Measurements from ENCODE around the gene TKT.
"Not testable (repeated sequence)": the region's sequence is repeated elsewhere in the genome, so short reads cannot be mapped to it uniquely, and the experiment has no call there.

The TKT gene, protein sequence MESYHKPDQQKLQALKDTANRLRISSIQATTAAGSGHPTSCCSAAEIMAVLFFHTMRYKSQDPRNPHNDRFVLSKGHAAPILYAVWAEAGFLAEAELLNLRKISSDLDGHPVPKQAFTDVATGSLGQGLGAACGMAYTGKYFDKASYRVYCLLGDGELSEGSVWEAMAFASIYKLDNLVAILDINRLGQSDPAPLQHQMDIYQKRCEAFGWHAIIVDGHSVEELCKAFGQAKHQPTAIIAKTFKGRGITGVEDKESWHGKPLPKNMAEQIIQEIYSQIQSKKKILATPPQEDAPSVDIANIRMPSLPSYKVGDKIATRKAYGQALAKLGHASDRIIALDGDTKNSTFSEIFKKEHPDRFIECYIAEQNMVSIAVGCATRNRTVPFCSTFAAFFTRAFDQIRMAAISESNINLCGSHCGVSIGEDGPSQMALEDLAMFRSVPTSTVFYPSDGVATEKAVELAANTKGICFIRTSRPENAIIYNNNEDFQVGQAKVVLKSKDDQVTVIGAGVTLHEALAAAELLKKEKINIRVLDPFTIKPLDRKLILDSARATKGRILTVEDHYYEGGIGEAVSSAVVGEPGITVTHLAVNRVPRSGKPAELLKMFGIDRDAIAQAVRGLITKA

DNA sequence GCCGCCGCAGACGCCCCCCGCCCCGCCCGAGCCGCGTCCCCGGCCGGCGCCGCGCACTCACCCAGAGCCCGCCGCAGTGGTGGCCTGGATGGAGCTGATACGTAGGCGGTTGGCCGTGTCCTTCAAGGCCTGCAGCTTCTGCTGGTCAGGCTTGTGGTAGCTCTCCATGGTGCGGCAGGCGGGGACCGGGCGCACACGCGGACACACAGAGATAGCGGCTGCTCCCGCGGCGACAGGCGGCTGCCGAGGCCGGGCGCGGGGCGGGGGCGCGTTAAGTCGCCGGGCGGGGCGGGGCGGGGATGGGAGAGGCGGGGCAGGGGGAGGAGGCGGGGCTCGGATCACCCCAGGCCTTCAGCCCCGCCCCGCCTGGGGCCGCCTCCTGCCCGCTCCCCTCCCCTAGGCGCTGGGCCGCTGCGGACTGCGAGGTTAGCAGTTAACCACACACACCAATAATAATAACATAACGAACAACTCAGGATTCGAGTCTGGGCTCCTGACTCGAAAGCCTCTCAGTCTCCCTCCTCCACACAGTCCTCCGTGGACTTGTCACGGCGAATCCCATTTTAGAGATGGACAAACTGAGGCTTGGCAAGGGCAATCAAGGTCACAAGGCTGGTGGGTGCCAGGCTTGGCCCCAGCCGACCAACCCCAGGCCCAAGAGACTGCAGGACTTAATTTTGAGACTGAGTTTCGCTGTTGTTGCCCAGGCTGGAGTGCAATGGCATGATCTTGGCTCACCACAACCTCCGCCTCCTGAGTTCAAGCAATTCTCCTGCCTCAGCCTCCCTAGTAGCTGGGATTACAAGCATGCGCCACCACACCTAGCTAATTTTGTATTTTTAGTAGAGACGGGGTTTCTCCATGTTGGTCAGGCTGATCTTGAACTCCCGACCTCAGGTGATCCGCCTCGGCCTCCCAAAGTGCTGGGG is at the start of gene TKT:
Gene TKT (minus strand): TSS at position 248 of the 929 bp plus-strand sequence. CDS start 80 bp downstream, at position 168.
- Histone ChIP-seq H3K4me1 (peaks cover 52% of the 10 kb centered on the region), H3K4me2 (peak within 1 kb of the TSS; percentile 98), H3K9ac (peak within 1 kb of the TSS; percentile 96), H4K20me1 (peaks cover 47% of the 10 kb centered on the region), H3K9me3 (no peaks in the 10 kb centered on the region), H3K4me3 (peak within 1 kb of the TSS; percentile 99), H3K27ac (peak within 1 kb of the TSS; percentile 93), H3K27me3 (no peaks in the 10 kb centered on the region), H3K36me3 (no peaks in the 10 kb centered on the region)
- TF ChIP-seq Cebpa-rat (IDR thresholded peaks at IDR 0.05), result no peak

- no peaks in the 10 kb centered on the region for H3K9me3 ChIP-seq
- H3K9ac ChIP-seq, result no peak overlapping the region
- TF ChIP-seq Cebpa-rat (IDR thresholded peaks at IDR 0.05), result no peak
- no peak overlapping the region for H3K4me2 ChIP-seq
- no peak overlapping the region for H3K27ac ChIP-seq
- peaks cover 81% of the 10 kb centered on the region for H3K36me3 ChIP-seq
- H4K20me1 ChIP-seq, result peaks cover 9% of the 10 kb centered on the region
- no peaks in the 10 kb centered on the region for H3K4me1 ChIP-seq
- no peaks in the 10 kb centered on the region for H3K27me3 ChIP-seq
- no peak overlapping the region for H3K4me3 ChIP-seq
Measured at GRCh38 chr3:53303957-53304356, 48.1 kb upstream of the TKT start.

DNA sequence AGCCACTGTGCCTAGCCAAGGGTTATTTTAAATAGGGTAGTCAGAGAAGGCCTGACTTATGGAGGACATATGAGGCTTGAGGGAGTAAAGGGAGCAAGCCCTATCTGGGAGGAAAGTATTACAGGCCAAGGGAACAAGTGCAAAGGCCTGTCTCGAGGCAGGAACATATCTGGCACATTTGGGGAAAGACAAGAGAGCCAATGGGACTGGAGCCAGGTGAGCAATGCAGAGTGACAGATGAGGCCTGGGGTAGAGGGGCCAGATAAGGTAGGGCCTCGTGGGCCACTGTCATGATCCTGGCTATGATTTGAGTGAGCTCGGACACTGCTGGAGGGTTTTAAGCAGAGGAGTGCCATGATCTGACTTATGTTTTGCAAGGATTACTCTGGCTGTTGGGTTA is 47.7 kb upstream of the TKT start:
- Histone ChIP-seq H3K36me3 (peaks cover 81% of the 10 kb centered on the region), H3K27ac (no peak overlapping the region), H3K4me1 (no peaks in the 10 kb centered on the region)

DNA sequence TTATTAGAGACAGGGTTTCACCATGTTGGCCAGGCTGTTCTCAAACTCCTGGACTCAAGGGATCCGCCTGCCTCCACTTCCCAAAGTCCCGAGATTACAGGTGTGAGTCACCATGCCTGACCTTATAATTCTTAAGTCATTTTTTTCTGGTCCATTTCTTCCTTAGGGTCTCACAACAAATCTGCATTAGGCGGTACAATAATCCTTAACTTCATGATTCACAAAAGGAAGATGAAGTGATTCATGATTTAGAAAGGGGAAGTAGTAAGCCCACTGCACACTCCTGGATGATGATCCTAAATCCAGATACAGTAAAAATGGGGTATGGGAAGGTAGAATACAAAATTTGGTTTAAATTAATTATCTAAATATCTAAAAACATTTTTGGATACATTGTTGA is 45.0 kb upstream of the TKT start:
- Histone ChIP-seq H3K27ac (no peak overlapping the region), H3K9me3 (no peaks in the 10 kb centered on the region), H4K20me1 (peaks cover 9% of the 10 kb centered on the region), H3K36me3 (peaks cover 84% of the 10 kb centered on the region), H3K4me1 (no peaks in the 10 kb centered on the region), H3K4me3 (no peak overlapping the region), H3K4me2 (no peak overlapping the region), H3K9ac (no peak overlapping the region), H3K27me3 (no peaks in the 10 kb centered on the region)
- TF ChIP-seq Cebpa-rat (IDR thresholded peaks at IDR 0.05), result no peak

More for the DNA sequence above, 47.7 kb upstream of the TKT start:
- Histone ChIP-seq H3K27me3 (no peaks in the 10 kb centered on the region), H3K9me3 (no peaks in the 10 kb centered on the region), H4K20me1 (peaks cover 9% of the 10 kb centered on the region), H3K9ac (no peak overlapping the region), H3K4me3 (no peak overlapping the region), H3K4me2 (no peak overlapping the region)
- no peak for TF ChIP-seq Cebpa-rat (IDR thresholded peaks at IDR 0.05)

DNA sequence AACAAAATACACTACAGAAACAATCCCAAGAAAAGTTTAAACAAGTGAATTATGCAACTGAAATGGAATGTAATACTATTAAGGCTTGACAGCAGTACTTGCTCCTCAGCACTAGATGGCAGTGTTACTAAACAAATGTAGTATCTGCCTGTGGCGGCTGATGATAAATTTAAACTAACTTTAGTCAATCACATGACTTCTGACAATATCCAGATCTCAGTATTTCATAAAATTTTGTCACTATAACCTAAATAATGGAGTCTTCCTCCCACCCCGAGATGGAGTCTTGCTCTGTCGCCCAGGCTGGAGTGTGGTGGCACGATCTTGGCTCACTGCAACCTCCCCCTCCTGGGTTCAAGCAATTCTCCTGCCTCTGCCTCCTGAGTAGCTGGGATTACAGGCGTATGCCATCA is 43.8 kb upstream of the TKT start:
- not testable (repeated sequence) for H3K4me2 ChIP-seq, H3K4me3 ChIP-seq, H3K27me3 ChIP-seq, H3K9me3 ChIP-seq, H3K9ac ChIP-seq, H3K4me1 ChIP-seq, H4K20me1 ChIP-seq, H3K27ac ChIP-seq
- peaks cover 84% of the 10 kb centered on the region for H3K36me3 ChIP-seq

DNA sequence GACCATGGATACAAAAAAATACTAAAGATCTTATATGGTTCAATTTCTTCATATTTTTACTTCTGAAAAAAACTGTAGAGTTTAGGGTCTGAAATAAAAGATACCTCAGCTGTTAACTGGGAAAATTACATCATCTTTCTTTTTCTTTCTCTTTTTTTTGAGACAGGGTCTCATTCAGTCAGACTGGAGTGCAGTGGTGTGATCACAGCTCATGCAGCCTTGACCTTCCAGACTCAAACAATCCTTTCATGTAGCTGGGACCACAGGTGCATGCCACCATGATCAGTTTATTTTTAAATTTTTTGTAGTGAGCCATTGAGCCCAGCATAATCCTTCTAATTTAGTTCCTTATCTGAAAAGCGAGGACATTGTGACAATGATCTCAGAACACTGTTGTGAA is 39.6 kb upstream of the TKT start:
- no peak overlapping the region for H3K4me3 ChIP-seq
- no peak overlapping the region for H3K27ac ChIP-seq
- H3K9me3 ChIP-seq, result no peaks in the 10 kb centered on the region
- H3K4me1 ChIP-seq, result no peaks in the 10 kb centered on the region
- no peak overlapping the region for H3K9ac ChIP-seq
- H4K20me1 ChIP-seq, result peaks cover 9% of the 10 kb centered on the region
- no peaks in the 10 kb centered on the region for H3K27me3 ChIP-seq
- TF ChIP-seq Cebpa-rat (IDR thresholded peaks at IDR 0.05), result no peak
- H3K36me3 ChIP-seq, result peaks cover 83% of the 10 kb centered on the region
- no peak overlapping the region for H3K4me2 ChIP-seq

DNA sequence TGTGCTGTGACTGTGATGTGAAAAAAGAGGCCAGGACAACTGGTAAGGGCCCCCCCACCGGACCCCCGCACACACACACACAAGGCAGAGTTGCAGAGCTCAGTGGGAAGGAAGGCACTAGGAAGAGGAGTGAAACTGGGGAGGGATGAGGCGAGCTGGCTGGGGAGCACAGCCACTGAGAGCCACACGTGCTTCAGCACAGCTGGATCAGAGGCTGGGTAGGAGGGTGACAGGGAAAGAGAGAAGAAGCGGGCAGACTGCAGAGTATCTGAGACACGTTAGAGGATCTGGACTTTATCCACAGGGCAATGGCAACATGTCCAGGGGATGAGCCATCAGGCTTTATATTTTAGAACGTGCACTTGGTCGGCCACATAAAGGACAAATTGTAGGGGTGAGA is 38.0 kb upstream of the TKT start:
- H4K20me1 ChIP-seq, result no peaks in the 10 kb centered on the region
- no peak overlapping the region for H3K9ac ChIP-seq
- H3K4me1 ChIP-seq, result no peaks in the 10 kb centered on the region
- no peak for TF ChIP-seq Cebpa-rat (IDR thresholded peaks at IDR 0.05)
- H3K36me3 ChIP-seq, result peaks cover 81% of the 10 kb centered on the region
- H3K4me3 ChIP-seq, result no peak overlapping the region
- H3K9me3 ChIP-seq, result no peaks in the 10 kb centered on the region
- no peak overlapping the region for H3K4me2 ChIP-seq
- no peak overlapping the region for H3K27ac ChIP-seq
- no peaks in the 10 kb centered on the region for H3K27me3 ChIP-seq

- Histone ChIP-seq H3K4me3 (no peak overlapping the region), H3K4me2 (no peak overlapping the region), H3K9ac (no peak overlapping the region), H3K27ac (no peak overlapping the region), H3K36me3 (peaks cover 86% of the 10 kb centered on the region), H3K4me1 (no peaks in the 10 kb centered on the region), H3K9me3 (no peaks in the 10 kb centered on the region), H3K27me3 (no peaks in the 10 kb centered on the region), H4K20me1 (peaks cover 5% of the 10 kb centered on the region; the same call in 1 of the 2 replicates)
- TF ChIP-seq Cebpa-rat (IDR thresholded peaks at IDR 0.05), result no peak
Measured at GRCh38 chr3:53288214-53288613, 32.4 kb upstream of the TKT start.

DNA sequence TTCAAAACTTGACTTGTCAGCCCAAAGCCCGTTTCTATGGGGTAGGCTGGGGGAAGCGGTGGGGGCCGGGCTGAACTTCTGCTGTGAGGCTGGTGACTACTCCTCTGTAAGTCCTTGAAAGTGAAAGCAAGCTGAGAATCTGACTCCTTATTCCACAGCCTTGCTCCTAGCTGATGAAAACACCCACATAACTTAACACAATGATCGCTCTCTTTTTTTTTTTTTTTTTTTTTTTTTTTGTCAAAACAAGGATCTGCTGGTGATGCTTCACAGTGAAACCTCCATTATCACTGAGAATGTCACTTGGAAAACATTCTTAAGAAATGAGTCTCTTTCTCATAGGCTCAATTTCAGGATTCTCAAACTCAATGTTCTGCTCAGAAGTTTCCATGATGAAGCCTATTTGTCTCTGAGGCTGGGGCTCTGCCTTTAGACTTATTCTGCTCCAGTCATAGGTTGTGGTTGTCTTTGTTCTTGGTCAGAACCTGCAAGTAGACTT is 31.4 kb upstream of the TKT start:
- peaks cover 5% of the 10 kb centered on the region; the same call in 1 of the 2 replicates for H4K20me1 ChIP-seq
- peaks cover 86% of the 10 kb centered on the region for H3K36me3 ChIP-seq
- no peak for TF ChIP-seq Cebpa-rat (IDR thresholded peaks at IDR 0.05)
- H3K4me3 ChIP-seq, result no peak overlapping the region
- H3K9ac ChIP-seq, result no peak overlapping the region
- H3K4me2 ChIP-seq, result no peak overlapping the region
- H3K27ac ChIP-seq, result no peak overlapping the region
- H3K27me3 ChIP-seq, result no peaks in the 10 kb centered on the region
- no peaks in the 10 kb centered on the region for H3K9me3 ChIP-seq
- no peaks in the 10 kb centered on the region for H3K4me1 ChIP-seq
